ENCODE data around the gene RAB40C. TPM values are rescaled to one million over a fixed set of nuclear protein-coding genes. Genes with fewer than 3 reads are reported as not detected.

Gene RAB40C
- total and polyA plus RNA-seq, 2 donors (not counting 1 experiment from before 2014, with no cell fraction given), result 12.7 to 26.9 TPM

DNA sequence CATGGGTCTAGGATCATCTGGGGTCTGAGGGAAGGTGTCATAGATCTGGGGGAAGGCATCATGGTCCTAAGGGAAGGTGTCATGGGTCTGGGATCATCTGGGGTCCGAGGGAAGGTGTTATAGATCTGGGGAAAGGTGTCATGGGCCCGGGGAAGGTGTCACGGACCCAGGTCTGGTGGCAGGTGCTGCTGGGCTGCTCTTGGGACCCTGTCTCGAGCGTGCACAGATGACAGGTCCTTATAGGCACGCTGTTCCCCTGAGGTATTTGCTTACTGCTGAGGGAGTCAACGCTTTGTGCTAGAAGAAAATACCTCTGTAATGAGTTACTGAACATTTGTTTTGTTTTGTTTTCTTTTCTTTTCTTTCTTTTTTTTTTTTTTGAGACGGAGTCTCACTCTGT, 1.4 kb downstream of the RAB40C start:
- peaks cover 71% of the 10 kb centered on the region for H3K79me2 ChIP-seq (ENCODE audit: control insufficient read depth, insufficient read depth, low read length)
- Mint-ChIP-seq H3K27me3 (no peaks in the 10 kb centered on the region), H3K4me3 (peak overlapping the region; percentile 90), H3K9me3 (ENCODE audit: insufficient read depth) (no peaks in the 10 kb centered on the region), H3K4me1 (peaks cover 48% of the 10 kb centered on the region), H3K27ac (peak overlapping the region; percentile 80)
- ChIA-PET POLR2A (no interaction called here), CTCF (no interaction called here)
- 84% methylated on average over 4 of the region's 8 CpGs for WGBS (ENCODE audit: insufficient coverage)
- no peak for TF ChIP-seq EZH2 (IDR thresholded peaks at IDR 0.05; ENCODE audit: borderline replicate concordance, insufficient read depth, low read depth, low read length, poor library complexity, severe bottlenecking)
- TF ChIP-seq, protein P1, sequence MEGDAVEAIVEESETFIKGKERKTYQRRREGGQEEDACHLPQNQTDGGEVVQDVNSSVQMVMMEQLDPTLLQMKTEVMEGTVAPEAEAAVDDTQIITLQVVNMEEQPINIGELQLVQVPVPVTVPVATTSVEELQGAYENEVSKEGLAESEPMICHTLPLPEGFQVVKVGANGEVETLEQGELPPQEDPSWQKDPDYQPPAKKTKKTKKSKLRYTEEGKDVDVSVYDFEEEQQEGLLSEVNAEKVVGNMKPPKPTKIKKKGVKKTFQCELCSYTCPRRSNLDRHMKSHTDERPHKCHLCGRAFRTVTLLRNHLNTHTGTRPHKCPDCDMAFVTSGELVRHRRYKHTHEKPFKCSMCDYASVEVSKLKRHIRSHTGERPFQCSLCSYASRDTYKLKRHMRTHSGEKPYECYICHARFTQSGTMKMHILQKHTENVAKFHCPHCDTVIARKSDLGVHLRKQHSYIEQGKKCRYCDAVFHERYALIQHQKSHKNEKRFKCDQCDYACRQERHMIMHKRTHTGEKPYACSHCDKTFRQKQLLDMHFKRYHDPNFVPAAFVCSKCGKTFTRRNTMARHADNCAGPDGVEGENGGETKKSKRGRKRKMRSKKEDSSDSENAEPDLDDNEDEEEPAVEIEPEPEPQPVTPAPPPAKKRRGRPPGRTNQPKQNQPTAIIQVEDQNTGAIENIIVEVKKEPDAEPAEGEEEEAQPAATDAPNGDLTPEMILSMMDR (IDR thresholded peaks at IDR 0.05), result no peak
- no peaks in the 10 kb centered on the region for H3K36me3 ChIP-seq (replicated peaks in 1 of 2; ENCODE audit: control extremely low read depth in 1 of 2, control insufficient read depth in 1 of 2, extremely low read depth in 1 of 2, insufficient read depth in 2 of 2, low read length in 1 of 2)
- intact Hi-C loops (cut with micrococcal nuclease), result no loop called here
- no peak overlapping the region for H2AFZ ChIP-seq (ENCODE audit: insufficient read depth, low read depth, low read length, poor library complexity, severe bottlenecking)
- peaks cover 53% of the 10 kb centered on the region for H4K20me1 ChIP-seq (ENCODE audit: control insufficient read depth, insufficient read depth, low read length, poor library complexity, severe bottlenecking)
- H3K9me3 ChIP-seq (ENCODE audit: control extremely low read depth in 1 of 3, control insufficient read depth in 2 of 3, insufficient read depth in 1 of 3, low read length in 2 of 3), result no peaks in the 10 kb centered on the region
- H3K4me2 ChIP-seq (replicated peaks; ENCODE audit: low read depth, low read length, poor library complexity, severe bottlenecking), result no peak overlapping the region
- H3K4me1 ChIP-seq (ENCODE audit: control insufficient read depth in 2 of 2, insufficient read depth in 2 of 2, low read length in 2 of 2), result peaks cover 14 to 30% of the 10 kb centered on the region in 2 donors
- H3K27ac ChIP-seq (ENCODE audit: low read length in 2 of 2), result no peak overlapping the region
- H3K27me3 ChIP-seq (replicated peaks in 1 of 4; ENCODE audit: control extremely low read depth in 1 of 4, control insufficient read depth in 3 of 4, insufficient read depth in 4 of 4, low read length in 3 of 4), result no peaks in the 10 kb centered on the region
- no peak for ATAC-seq (ENCODE audit: low read depth)
- DNase-seq, result no peak
- no peak overlapping the region for H3K9ac ChIP-seq (ENCODE audit: low read length)
- H3K4me3 ChIP-seq (ENCODE audit: control extremely low read depth in 1 of 5, extremely low read depth in 1 of 5, insufficient read depth in 1 of 5, low read depth in 2 of 5, low read length in 4 of 5), result no peak overlapping the region

DNA sequence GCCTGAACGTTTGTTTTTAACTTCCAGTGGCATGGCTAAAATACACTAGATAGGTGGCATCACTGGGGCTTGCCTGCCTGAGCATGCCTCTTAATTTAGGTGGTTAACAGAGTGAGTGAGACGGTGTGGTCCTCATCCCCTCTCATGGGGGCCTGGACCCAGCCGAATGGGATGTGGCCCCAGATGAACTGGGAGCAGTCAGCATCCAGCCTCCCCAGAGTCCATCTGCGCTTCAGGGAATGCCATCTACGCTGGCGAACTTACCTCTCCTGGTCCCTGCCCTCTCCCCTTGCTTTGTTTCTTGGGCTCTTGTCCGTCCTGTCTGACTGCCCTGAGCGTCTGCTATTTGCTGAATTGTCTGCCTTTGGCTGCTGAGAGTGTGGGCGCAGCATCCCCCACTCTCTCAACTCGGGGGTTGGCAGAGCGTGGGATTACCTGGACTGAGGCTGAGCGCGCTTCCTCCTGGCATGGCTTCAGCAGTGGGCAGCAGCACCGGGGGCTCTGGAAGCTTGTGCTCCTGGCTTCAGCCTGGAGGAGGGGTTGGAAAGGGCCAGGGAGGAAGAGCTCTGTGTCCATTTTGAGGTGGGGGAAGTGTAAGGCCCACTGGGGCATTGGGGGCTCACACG, 2.1 kb downstream of the RAB40C start:
- H4K20me1 ChIP-seq (ENCODE audit: control insufficient read depth, insufficient read depth, low read length, poor library complexity, severe bottlenecking), result peaks cover 47% of the 10 kb centered on the region
- no peak for ATAC-seq (ENCODE audit: low read depth)
- POLR2A ChIA-PET, result interaction anchor here (0.6 to 1.4 kb wide), 2 partner anchors 45 to 396 kb away, joined by 3 to 5 read pairs; partner anchors contain the start of gene METTL26
- no peak overlapping the region for H3K27ac Mint-ChIP-seq
- intact Hi-C loops (cut with micrococcal nuclease), result no loop called here
- peaks cover 14 to 30% of the 10 kb centered on the region in 2 donors for H3K4me1 ChIP-seq (ENCODE audit: control insufficient read depth in 2 of 2, insufficient read depth in 2 of 2, low read length in 2 of 2)
- no peak overlapping the region for H3K27ac ChIP-seq (ENCODE audit: low read length in 2 of 2)
- H3K27me3 Mint-ChIP-seq, result no peaks in the 10 kb centered on the region
- peak overlapping the region; percentile 39 for H3K4me3 Mint-ChIP-seq
- H3K9me3 ChIP-seq (ENCODE audit: control extremely low read depth in 1 of 3, control insufficient read depth in 2 of 3, insufficient read depth in 1 of 3, low read length in 2 of 3), result no peaks in the 10 kb centered on the region
- no peaks in the 10 kb centered on the region for H3K27me3 ChIP-seq (replicated peaks in 1 of 4; ENCODE audit: control extremely low read depth in 1 of 4, control insufficient read depth in 3 of 4, insufficient read depth in 4 of 4, low read length in 3 of 4)
- H3K79me2 ChIP-seq (ENCODE audit: control insufficient read depth, insufficient read depth, low read length), result peaks cover 72% of the 10 kb centered on the region
- no peak overlapping the region for H3K4me2 ChIP-seq (replicated peaks; ENCODE audit: low read depth, low read length, poor library complexity, severe bottlenecking)
- H3K4me1 Mint-ChIP-seq, result peaks cover 48% of the 10 kb centered on the region
- no peak overlapping the region for H3K4me3 ChIP-seq (ENCODE audit: control extremely low read depth in 1 of 5, extremely low read depth in 1 of 5, insufficient read depth in 1 of 5, low read depth in 2 of 5, low read length in 4 of 5)
- H3K9me3 Mint-ChIP-seq (ENCODE audit: insufficient read depth), result no peaks in the 10 kb centered on the region
- CTCF ChIA-PET, result no interaction called here
- 93% methylated on average over 15 of the region's 15 CpGs for WGBS (ENCODE audit: insufficient coverage)
- DNase-seq, result no peak
- H2AFZ ChIP-seq (ENCODE audit: insufficient read depth, low read depth, low read length, poor library complexity, severe bottlenecking), result no peak overlapping the region
- H3K9ac ChIP-seq (ENCODE audit: low read length), result no peak overlapping the region
- H3K36me3 ChIP-seq (replicated peaks in 1 of 2; ENCODE audit: control extremely low read depth in 1 of 2, control insufficient read depth in 1 of 2, extremely low read depth in 1 of 2, insufficient read depth in 2 of 2, low read length in 1 of 2), result no peaks in the 10 kb centered on the region
- TF ChIP-seq, protein P1 (IDR thresholded peaks at IDR 0.05), result no peak
- no peak for TF ChIP-seq EZH2 (IDR thresholded peaks at IDR 0.05; ENCODE audit: borderline replicate concordance, insufficient read depth, low read depth, low read length, poor library complexity, severe bottlenecking)

Measured in B cell (primary cell).